Left ventricle myocardium inferior (tissue), 1 donor: ENCODE data around the gene LDLRAD4. TPM values are rescaled to one million over a fixed set of nuclear protein-coding genes. Genes with fewer than 3 reads are reported as not detected.

ENCODE experiments used
- DNase-seq: peaks from one replicate; pipeline ENCODE4 v3.0.0-alpha.2; 2020
- H3K27ac ChIP-seq: fragments of 200-600 bp; replicated peaks from 2 replicates; pipeline ENCODE4 v1.8.0; 2021
- H3K27me3 ChIP-seq: fragments of 200-600 bp; 2 replicates; pipeline ENCODE4 v1.8.0; 2021; ENCODE audit warnings: low read depth
- H3K36me3 ChIP-seq: fragments of 200-600 bp; 2 replicates; pipeline ENCODE4 v1.8.0; 2021
- H3K4me1 ChIP-seq: fragments of 200-600 bp; 2 replicates; pipeline ENCODE4 v1.8.0; 2021
- H3K4me3 ChIP-seq: fragments of 200-600 bp; 2 replicates; pipeline ENCODE4 v1.8.0; 2021; ENCODE audit warnings: mild to moderate bottlenecking, moderate library complexity
- H3K9me3 ChIP-seq: fragments of 200-600 bp; replicated peaks from 2 replicates; pipeline ENCODE4 v1.8.0; 2021
- intact Hi-C: fragments of 100-400 bp; cut with micrococcal nuclease; formaldehyde crosslinking; loops from one replicate; pipeline ENCODE4 v1.11.0; 2022
- total RNA-seq: library from RNA; stranded (reverse); fragmentation: NEBNext Ultra II Directional; extraction: Animal tissue kit (Norgen Biotek cat#: 25700); gene quantifications from one replicate; pipeline ENCODE4 v1.2.1, GENCODE V29; 2021
- TF ChIP-seq, protein P1 (sequence below): fragments of 200-600 bp; IDR thresholded peaks from 2 replicates; pipeline ENCODE4 v1.8.0; 2021; ENCODE audit warnings: antibody characterized with exemption, mild to moderate bottlenecking, borderline replicate concordance
- donor health status: DM: no; HTN: yes; CAD: no; lungs with severe emphysema.

Gene LDLRAD4
- total RNA-seq, 1 donor from 2014 or later = 43.3 TPM

GRCh38 chr18:13589943-13590342, 371.4 kb downstream of the LDLRAD4 start:
- Histone ChIP-seq H3K4me1 (peaks cover 33% of the 10 kb centered on the region), H3K27ac (no peak overlapping the region), H3K36me3 (no peaks in the 10 kb centered on the region), H3K9me3 (no peaks in the 10 kb centered on the region), H3K4me3 (no peak overlapping the region), H3K27me3 (no peaks in the 10 kb centered on the region)
- intact Hi-C loops = no loop called here
- TF ChIP-seq, protein P1, sequence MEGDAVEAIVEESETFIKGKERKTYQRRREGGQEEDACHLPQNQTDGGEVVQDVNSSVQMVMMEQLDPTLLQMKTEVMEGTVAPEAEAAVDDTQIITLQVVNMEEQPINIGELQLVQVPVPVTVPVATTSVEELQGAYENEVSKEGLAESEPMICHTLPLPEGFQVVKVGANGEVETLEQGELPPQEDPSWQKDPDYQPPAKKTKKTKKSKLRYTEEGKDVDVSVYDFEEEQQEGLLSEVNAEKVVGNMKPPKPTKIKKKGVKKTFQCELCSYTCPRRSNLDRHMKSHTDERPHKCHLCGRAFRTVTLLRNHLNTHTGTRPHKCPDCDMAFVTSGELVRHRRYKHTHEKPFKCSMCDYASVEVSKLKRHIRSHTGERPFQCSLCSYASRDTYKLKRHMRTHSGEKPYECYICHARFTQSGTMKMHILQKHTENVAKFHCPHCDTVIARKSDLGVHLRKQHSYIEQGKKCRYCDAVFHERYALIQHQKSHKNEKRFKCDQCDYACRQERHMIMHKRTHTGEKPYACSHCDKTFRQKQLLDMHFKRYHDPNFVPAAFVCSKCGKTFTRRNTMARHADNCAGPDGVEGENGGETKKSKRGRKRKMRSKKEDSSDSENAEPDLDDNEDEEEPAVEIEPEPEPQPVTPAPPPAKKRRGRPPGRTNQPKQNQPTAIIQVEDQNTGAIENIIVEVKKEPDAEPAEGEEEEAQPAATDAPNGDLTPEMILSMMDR = no peak
- DNase-seq = no peak

DNA sequence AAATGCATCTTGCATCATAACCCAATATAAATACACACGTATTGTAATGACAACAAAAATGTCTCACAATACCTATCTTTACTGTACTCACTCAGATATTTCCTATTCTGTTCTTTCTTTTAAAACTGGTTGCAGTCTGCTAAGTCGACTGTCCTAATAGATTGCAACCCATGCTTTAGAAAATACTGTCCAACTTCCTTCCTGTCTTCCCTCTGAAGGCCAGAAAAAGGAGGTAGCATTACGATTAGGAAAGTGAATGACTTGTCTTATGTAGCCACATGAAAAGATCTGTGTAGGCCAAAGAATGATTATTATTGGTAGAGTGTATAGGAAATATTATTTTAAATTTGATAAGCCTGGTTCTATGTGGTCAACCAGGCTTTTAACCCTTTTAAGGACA, 373.7 kb downstream of the LDLRAD4 start:
- Histone ChIP-seq H3K36me3 (no peaks in the 10 kb centered on the region), H3K4me1 (peaks cover 25% of the 10 kb centered on the region), H3K4me3 (no peak overlapping the region), H3K27me3 (no peaks in the 10 kb centered on the region), H3K9me3 (peaks cover 22% of the 10 kb centered on the region), H3K27ac (no peak overlapping the region)
- TF ChIP-seq, protein P1 = no peak
- no peak for DNase-seq
- intact Hi-C loops = no loop called here

DNA sequence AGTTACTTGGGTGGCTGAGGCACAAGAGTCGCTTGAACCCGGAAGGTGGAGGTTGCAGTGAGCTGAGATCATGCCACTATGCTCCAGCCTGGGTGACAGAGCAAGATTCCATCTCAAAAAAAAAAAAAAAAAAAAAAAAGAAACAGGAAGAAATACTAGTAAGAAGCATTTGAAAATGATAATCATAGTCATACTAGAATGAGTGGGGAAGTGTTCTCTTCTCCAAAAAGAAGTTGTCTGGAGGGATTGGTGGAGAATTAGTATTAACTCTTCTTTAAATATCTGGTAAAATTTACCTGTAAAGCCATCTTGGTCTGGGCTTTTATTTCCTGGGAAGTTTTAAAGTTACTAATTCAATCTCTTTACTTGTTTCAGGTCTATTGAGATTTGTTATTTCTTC, 376.0 kb downstream of the LDLRAD4 start:
- Histone ChIP-seq H3K4me1 (peaks cover 31% of the 10 kb centered on the region), H3K9me3 (peaks cover 33% of the 10 kb centered on the region), H3K4me3 (no peak overlapping the region), H3K36me3 (no peaks in the 10 kb centered on the region), H3K27ac (no peak overlapping the region), H3K27me3 (no peaks in the 10 kb centered on the region)
- intact Hi-C loops = no loop called here
- no peak for DNase-seq
- TF ChIP-seq, protein P1 = no peak

DNA sequence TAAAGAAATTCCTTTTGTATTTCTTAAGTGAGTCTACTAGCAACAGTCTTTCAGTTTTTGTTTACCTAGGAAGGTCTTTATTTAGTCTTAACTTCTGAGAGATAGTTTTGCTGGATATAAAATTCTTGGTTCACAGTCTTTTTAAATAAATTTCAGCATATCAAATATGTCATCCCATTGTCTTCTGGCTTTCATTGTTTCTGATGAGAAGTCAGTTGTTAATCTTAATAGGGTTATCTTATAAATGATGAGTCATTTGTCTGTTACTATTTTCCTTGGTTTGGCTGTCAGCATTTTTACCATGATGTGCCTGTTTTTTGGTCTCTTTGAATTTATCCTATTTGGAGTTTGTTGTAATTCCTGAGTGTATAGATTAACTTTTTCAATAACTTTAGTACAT, 378.5 kb downstream of the LDLRAD4 start:
- H3K27ac ChIP-seq = no peak overlapping the region
- TF ChIP-seq, protein P1 = no peak
- peaks cover 33% of the 10 kb centered on the region for H3K9me3 ChIP-seq
- H3K36me3 ChIP-seq = no peaks in the 10 kb centered on the region
- intact Hi-C loops = no loop called here
- DNase-seq = no peak
- no peaks in the 10 kb centered on the region for H3K27me3 ChIP-seq
- no peak overlapping the region for H3K4me3 ChIP-seq
- peaks cover 13% of the 10 kb centered on the region for H3K4me1 ChIP-seq

- peaks cover 6% of the 10 kb centered on the region for H3K4me1 ChIP-seq
- intact Hi-C loops = no loop called here
- no peaks in the 10 kb centered on the region for H3K27me3 ChIP-seq
- TF ChIP-seq, protein P1 = no peak
- no peaks in the 10 kb centered on the region for H3K36me3 ChIP-seq
- peaks cover 33% of the 10 kb centered on the region for H3K9me3 ChIP-seq
- DNase-seq = no peak
- H3K27ac ChIP-seq = peak overlapping the region; percentile 1
- H3K4me3 ChIP-seq = no peak overlapping the region
These were observed 380.0 kb downstream of the LDLRAD4 start for GRCh38 chr18:13598591-13598990.

DNA sequence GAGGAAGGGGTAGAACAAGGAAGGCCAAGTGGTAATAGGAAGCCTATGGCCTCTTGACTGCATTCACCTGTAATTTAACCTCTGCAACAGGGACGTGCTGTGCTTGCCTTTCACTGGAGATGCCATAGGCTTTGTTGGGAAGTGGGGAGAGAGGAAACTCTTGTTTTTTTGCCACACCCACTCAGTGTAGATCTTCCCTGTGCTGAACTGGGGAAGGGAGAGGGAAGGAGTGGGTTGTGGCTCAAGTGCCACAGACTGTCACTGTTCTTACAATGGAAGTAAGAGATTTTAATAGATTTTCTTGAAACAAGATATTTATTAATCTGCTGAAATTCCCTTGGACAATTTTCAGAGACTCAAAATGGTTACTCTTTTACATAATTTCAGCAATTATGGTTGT, 380.5 kb downstream of the LDLRAD4 start:
- no peak for DNase-seq
- TF ChIP-seq, protein P1 = no peak
- intact Hi-C loops = no loop called here
- Histone ChIP-seq H3K4me1 (peaks cover 6% of the 10 kb centered on the region), H3K27ac (peak overlapping the region; percentile 1), H3K27me3 (no peaks in the 10 kb centered on the region), H3K4me3 (no peak overlapping the region), H3K36me3 (no peaks in the 10 kb centered on the region), H3K9me3 (peaks cover 33% of the 10 kb centered on the region)
